Mucosa of descending colon (tissue), 3 donors: ENCODE measurements around the gene COQ10A. TPM values are rescaled to one million over a fixed set of nuclear protein-coding genes. Genes with fewer than 3 reads are reported as not detected.

ENCODE experiments used
- ATAC-seq: fragments of 200-7000 bp; cut with Tn5 transposase; one replicate; pipeline ENCODE4 v1.9.1; 2020; ENCODE audit warnings: mild to moderate bottlenecking, moderate library complexity
- DNase-seq, 3 donors: peaks; one replicate each; pipeline ENCODE4 v3.0.0-alpha.2; 2020
- H3K36me3 ChIP-seq: fragments of 200-600 bp; one replicate; pipeline ENCODE4 v1.8.0; 2021; ENCODE audit warnings: low read depth, mild to moderate bottlenecking
- H3K4me1 ChIP-seq: fragments of 200-600 bp; one replicate; pipeline ENCODE4 v1.8.0; 2021; ENCODE audit warnings: low read depth, mild to moderate bottlenecking
- H3K4me3 ChIP-seq: fragments of 200-600 bp; one replicate; pipeline ENCODE4 v1.8.0; 2021; ENCODE audit warnings: mild to moderate bottlenecking
- H3K9me3 ChIP-seq: fragments of 200-600 bp; one replicate; pipeline ENCODE4 v1.8.0; 2021; ENCODE audit warnings: mild to moderate bottlenecking
- intact Hi-C, 2 donors: fragments of 100-400 bp; cut with DNase I in 1 of 2; cut with micrococcal nuclease in 1 of 2; formaldehyde crosslinking; loops; one replicate each; pipeline versions ENCODE4 v1.11.0 to v1.11.1; 2022; cut with DNase I, micrococcal nuclease
- total RNA-seq, 3 donors: library from RNA; stranded (reverse); fragmentation: NEBNext Ultra II Directional in 2 of 3; extraction: Animal tissue kit (Norgen Biotek cat#: 25700) in 2 of 3; gene quantifications; one replicate each; pipeline versions ENCODE4 v1.2.1 to v1.2.4, GENCODE V29; 2021 to 2023
- TF ChIP-seq, protein P1 (sequence below): fragments of 200-600 bp; IDR thresholded peaks from one replicate; pipeline ENCODE4 v1.8.0; 2022; ENCODE audit warnings: antibody characterized with exemption, mild to moderate bottlenecking
- donor health status: DM: no; HTN: no; CAD: no; lungs with moderate emphysema.
- donor health status: DM: no; HTN: no; CAD: no.
- donor health status: DM: no; HTN: yes; CAD: no.

COQ10A gene
- total RNA-seq, 3 donors from 2014 or later = 4.0 to 12.7 (median 5.3) TPM

DNA sequence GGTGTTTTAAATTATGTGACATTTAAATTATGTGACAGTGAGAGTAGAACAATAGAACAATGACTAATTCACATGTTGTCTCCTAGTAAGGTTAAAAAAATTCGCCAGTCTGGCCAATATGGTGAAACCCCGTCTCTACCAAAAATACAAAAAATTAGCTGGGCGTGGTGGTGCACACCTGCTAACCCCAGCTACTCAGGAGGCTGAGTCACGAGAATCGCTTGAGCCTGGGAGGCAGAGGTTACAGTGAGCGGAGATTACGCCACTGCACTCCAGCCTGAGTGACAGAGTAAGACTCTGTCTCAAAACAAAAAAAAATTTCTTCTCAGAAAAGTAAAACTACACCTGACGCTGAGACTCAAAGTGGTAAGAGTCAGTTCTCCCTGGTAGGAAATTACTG lies 30.7 kb downstream of the COQ10A start:
- Histone ChIP-seq H3K4me3 (no peak overlapping the region), H3K9me3 (no peaks in the 10 kb centered on the region), H3K4me1 (peaks cover 41% of the 10 kb centered on the region), H3K36me3 (no peaks in the 10 kb centered on the region)
- intact Hi-C loops = no loop called here
- no peak for ATAC-seq
- TF ChIP-seq, protein P1, sequence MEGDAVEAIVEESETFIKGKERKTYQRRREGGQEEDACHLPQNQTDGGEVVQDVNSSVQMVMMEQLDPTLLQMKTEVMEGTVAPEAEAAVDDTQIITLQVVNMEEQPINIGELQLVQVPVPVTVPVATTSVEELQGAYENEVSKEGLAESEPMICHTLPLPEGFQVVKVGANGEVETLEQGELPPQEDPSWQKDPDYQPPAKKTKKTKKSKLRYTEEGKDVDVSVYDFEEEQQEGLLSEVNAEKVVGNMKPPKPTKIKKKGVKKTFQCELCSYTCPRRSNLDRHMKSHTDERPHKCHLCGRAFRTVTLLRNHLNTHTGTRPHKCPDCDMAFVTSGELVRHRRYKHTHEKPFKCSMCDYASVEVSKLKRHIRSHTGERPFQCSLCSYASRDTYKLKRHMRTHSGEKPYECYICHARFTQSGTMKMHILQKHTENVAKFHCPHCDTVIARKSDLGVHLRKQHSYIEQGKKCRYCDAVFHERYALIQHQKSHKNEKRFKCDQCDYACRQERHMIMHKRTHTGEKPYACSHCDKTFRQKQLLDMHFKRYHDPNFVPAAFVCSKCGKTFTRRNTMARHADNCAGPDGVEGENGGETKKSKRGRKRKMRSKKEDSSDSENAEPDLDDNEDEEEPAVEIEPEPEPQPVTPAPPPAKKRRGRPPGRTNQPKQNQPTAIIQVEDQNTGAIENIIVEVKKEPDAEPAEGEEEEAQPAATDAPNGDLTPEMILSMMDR = no peak
- no peak for DNase-seq

GRCh38 chr12:56298828-56299227 lies 32.1 kb downstream of the COQ10A start:
- Histone ChIP-seq H3K9me3 (no peaks in the 10 kb centered on the region), H3K4me1 (peaks cover 41% of the 10 kb centered on the region), H3K36me3 (no peaks in the 10 kb centered on the region), H3K4me3 (no peak overlapping the region)
- TF ChIP-seq, protein P1 = no peak
- ATAC-seq = no peak
- no peak for DNase-seq
- intact Hi-C loops = no loop called here

DNA sequence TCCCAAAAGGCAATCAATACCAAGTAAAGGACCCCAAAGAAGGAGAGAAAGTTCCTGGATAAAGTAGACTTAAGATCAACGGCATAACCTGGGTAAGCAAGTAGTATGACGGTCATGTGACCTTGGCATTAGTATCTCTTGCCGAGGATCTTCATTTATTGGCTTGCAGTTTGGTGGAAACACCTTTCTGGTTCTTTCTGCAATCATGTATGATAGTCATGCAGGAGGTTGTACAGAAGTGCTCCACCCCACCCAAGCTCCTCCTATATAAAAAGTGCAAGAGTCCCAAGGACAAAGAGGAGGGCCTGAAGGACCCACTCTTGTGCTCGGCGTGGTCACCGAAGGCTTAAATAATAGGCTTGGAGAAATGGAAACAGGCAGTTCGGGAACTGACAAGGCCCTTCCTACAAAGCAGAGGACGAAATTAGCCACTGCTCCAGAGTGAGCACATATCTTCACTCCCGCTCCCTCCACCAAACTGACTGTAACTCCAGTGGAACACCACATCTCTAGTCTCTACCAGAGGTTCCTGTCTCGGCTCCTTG lies 32.6 kb downstream of the COQ10A start:
- intact Hi-C loops = no loop called here
- TF ChIP-seq, protein P1 = no peak
- H3K36me3 ChIP-seq = no peaks in the 10 kb centered on the region
- H3K4me1 ChIP-seq = peaks cover 41% of the 10 kb centered on the region
- H3K4me3 ChIP-seq = peak overlapping the region; percentile 49
- ATAC-seq (peak; percentile 58), DNase-seq (peak in 2 of 3 donors; percentile 52 to 72)
- H3K9me3 ChIP-seq = no peaks in the 10 kb centered on the region

DNA sequence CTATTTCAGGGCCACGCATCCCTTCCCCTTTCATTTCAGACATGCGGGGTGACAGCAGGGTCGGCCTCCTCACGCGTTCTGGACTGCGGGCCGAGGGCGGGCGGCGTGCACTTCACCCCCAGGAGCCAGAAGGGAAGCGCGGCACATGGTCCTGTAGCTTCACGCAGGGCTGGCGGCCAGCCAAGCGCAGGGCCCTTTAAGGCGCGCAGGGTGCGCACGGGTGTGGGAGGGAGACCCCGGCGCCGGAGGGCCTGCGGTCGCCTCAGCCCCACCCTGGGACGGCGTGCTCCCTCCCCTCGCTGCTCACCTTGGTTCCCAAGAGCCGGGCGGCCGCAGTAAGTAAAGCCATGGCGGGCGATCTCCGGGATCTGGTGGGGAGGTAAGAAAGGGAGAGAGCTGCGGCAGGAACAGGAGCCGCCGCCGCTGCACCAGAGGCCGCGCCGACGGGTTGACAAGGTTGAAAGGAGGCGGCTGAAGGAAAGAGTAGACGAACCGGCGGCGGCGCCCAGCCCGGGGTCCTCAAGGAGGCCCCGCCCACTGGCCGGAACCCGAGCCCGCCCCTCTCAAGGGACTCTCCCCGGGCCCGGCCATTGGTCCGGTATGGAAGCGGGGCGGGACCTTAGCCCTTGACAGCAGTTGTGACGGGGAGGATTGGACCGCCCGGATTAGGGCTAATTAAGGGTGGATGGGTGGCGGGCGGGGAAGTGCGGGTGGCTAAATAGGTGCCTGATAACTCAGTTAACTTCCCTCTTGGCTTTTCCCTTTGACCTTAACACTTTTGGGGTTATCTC lies 33.3 kb downstream of the COQ10A start, which contains the start of gene CS:
Gene CS (minus strand): TSS at position 478 of the 791 bp plus-strand sequence. CDS start 129 bp downstream, at position 349.
- peak within 1 kb of the TSS; percentile 49 for H3K4me3 ChIP-seq
- H3K4me1 ChIP-seq = peaks cover 41% of the 10 kb centered on the region
- TF ChIP-seq, protein P1 = no peak
- intact Hi-C loops = no loop called here
- no peaks in the 10 kb centered on the region for H3K9me3 ChIP-seq
- no peaks in the 10 kb centered on the region for H3K36me3 ChIP-seq
- DNase-seq = peak; percentile 99
- peak; percentile 96 for ATAC-seq

DNA sequence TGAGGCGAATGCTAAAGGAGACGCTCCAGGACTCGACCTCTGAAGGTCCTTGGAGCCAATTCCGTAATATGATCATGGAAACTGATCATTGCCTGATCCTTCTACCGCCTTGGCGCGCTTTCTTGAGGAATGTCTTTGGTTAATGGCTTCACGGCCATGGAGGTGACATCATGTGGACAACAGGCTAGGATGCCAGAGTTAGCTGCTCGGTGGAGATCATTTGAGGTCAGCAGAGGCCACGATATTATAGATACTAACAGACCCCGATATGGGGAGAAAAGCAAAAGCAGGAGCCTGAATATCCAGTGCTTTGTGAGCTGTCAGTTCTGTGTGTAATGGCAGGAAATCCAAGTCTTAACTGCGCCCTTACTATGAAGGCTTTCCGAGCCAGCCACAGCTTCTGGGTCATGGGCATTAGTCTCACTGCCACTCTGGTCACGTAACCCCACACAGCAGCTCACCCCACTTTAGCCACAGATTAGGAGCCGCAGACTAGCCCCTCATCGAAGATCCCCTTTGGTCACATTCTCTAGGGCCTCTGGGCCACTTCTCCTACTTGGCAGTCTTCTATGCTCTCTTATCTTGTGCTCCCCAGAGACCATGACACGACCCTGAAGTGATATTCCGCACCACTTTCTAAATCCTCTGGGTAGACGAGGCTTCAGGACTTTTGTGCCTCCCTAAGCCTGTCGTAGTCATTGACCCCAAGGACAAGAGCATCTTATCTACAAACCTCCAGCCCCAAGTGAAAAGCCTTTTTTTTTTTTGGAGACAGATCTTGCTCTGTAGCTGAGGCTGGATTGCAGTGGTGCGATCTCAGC lies 34.1 kb downstream of the COQ10A start:
- no peaks in the 10 kb centered on the region for H3K36me3 ChIP-seq
- ATAC-seq (peak; percentile 4), DNase-seq (no peak)
- no peaks in the 10 kb centered on the region for H3K9me3 ChIP-seq
- H3K4me1 ChIP-seq = peaks cover 41% of the 10 kb centered on the region
- H3K4me3 ChIP-seq = peak overlapping the region; percentile 49
- intact Hi-C loops = no loop called here
- TF ChIP-seq, protein P1 = no peak
